Middle frontal gyrus (tissue), 1 donor: Measurements from ENCODE around the gene NECTIN1.

Experiments used
- DNase-seq: peaks from one replicate; pipeline ENCODE4 v3.0.0-alpha.2; 2015; ENCODE audit warnings: low spot score; ENCODE audit errors: extremely low spot score

NECTIN1 gene

GRCh38 chr11:119673759-119674336 lies 55.2 kb downstream of the NECTIN1 start:
- no peak for DNase-seq

GRCh38 chr11:119673052-119673758 lies 55.8 kb downstream of the NECTIN1 start:
- no peak for DNase-seq

- DNase-seq = no peak
Measured at GRCh38 chr11:119672597-119672996, 56.4 kb downstream of the NECTIN1 start.

GRCh38 chr11:119671561-119672015 lies 57.4 kb downstream of the NECTIN1 start:
- DNase-seq = peak; percentile 49

- peak; percentile 70 for DNase-seq
Measured at GRCh38 chr11:119671051-119671450, 57.9 kb downstream of the NECTIN1 start.

GRCh38 chr11:119669487-119669886 lies 59.5 kb downstream of the NECTIN1 start:
- DNase-seq = no peak

GRCh38 chr11:119668676-119669075 lies 60.3 kb downstream of the NECTIN1 start:
- DNase-seq = no peak

GRCh38 chr11:119666463-119667131 lies 62.4 kb downstream of the NECTIN1 start:
- DNase-seq = peak; percentile 59

GRCh38 chr11:119666061-119666460 lies 62.9 kb downstream of the NECTIN1 start:
- DNase-seq = no peak

- no peak for DNase-seq
Measured at GRCh38 chr11:119664701-119665420, 64.1 kb downstream of the NECTIN1 start.

- DNase-seq = no peak
Measured at GRCh38 chr11:119664063-119664572, 64.9 kb downstream of the NECTIN1 start.

- peak; percentile 60 for DNase-seq
Measured at GRCh38 chr11:119663279-119663678, 65.7 kb downstream of the NECTIN1 start.

GRCh38 chr11:119661226-119661625 lies 67.8 kb downstream of the NECTIN1 start:
- no peak for DNase-seq

- no peak for DNase-seq
Measured at GRCh38 chr11:119659971-119660723, 68.9 kb downstream of the NECTIN1 start.

GRCh38 chr11:119652907-119653659 lies 75.9 kb downstream of the NECTIN1 start:
- DNase-seq = no peak

- DNase-seq = no peak
Measured at GRCh38 chr11:119651802-119652584, 77.0 kb downstream of the NECTIN1 start.

GRCh38 chr11:119650251-119650650 lies 78.7 kb downstream of the NECTIN1 start:
- no peak for DNase-seq

GRCh38 chr11:119647254-119647653 lies 81.7 kb downstream of the NECTIN1 start:
- DNase-seq = no peak

- no peak for DNase-seq
Measured at GRCh38 chr11:119645018-119645417, 84.0 kb downstream of the NECTIN1 start.
